Pancreas (tissue), 10 donors: ENCODE data around the gene SLC44A2. TPM values are rescaled to one million over a fixed set of nuclear protein-coding genes. Genes with fewer than 3 reads are reported as not detected.
A peak's percentile ranks its signal among the peaks of the same experiment; 100 is the strongest.

Experiments used
- ATAC-seq, 4 donors: fragments of 200-7000 bp; cut with Tn5 transposase; one replicate each; pipeline versions ENCODE4 v1.8.0 to v1.9.1; 2020; ENCODE audit warnings: mild to moderate bottlenecking in 4 of 4, moderate library complexity in 4 of 4
- DNase-seq, 6 donors: peaks; one replicate each; pipeline ENCODE4 v3.0.0-alpha.2; 2020
- FAIRE-seq: peaks from 2 replicates; lab custom pipeline; 2012; peaks lifted over from hg19 to GRCh38; lab: Jason Lieb, UNC
- H3K27ac ChIP-seq, 4 donors: fragments of 200-600 bp; sonication (generic); 1 replicate in 3 of 4; 2 replicates in 1 of 4; pipeline versions ENCODE4 v1.5.0 to v1.8.0; 2020
- H3K27me3 ChIP-seq, 4 donors: fragments of 200-600 bp; one replicate each; pipeline ENCODE4 v1.8.0; 2021
- H3K36me3 ChIP-seq, 3 donors: fragments of 200-600 bp; sonication (generic) in 1 of 3; one replicate each; pipeline versions ENCODE4 v1.5.0 to v1.8.0; 2020 to 2021
- H3K4me1 ChIP-seq, 3 donors: fragments of 200-600 bp; one replicate each; pipeline ENCODE4 v1.8.0; 2021
- H3K4me3 ChIP-seq, 4 donors: fragments of 200-600 bp; sonication (generic) in 2 of 4; one replicate each; pipeline versions ENCODE4 v1.5.0 to v1.8.0; 2020 to 2021
- H3K9me3 ChIP-seq, 4 donors: fragments of 200-600 bp; one replicate each; pipeline ENCODE4 v1.8.0; 2021
- CTCF ChIP-seq, 4 donors: fragments of 200-600 bp; sonication (generic) in 3 of 4; IDR thresholded peaks; one replicate each; pipeline versions ENCODE4 v1.5.0 to v1.8.0; 2021; ENCODE audit warnings: antibody characterized with exemption in 4 of 4
- whole genome bisulfite sequencing, 2 donors: extraction: QIAGEN DNeasy Blood & Tissue Kit; methylation state at CpG; one replicate each; pipeline ENCODE4 v1.1.7; 2013; 5-methylcytosine and 5-hydroxymethylcytosine counted together
- intact Hi-C, 3 donors: fragments of 100-400 bp; cut with DNase I; formaldehyde crosslinking; loops; one replicate each; pipeline versions ENCODE4 v1.11.1 to v1.14.2; 2022
- polyA plus RNA-seq, 2 donors: library from polyadenylated mRNA; stranded (reverse); fragments of 200-250 nt; gene quantifications; one replicate each; pipeline ENCODE4 v1.2.3, GENCODE V29; 2013
- total RNA-seq, 6 donors: library from RNA; stranded (reverse); fragmentation: NEBNext Ultra II Directional in 4 of 6; extraction: Animal tissue kit (Norgen Biotek cat#: 25700) in 4 of 6; gene quantifications; one replicate each; pipeline versions ENCODE4 v1.2.1 to v1.2.4, GENCODE V29; 2021 to 2023
- donor health status: healthy with polysubstance abuse.
- donor health status: DM: no; HTN: no; CAD: no; lungs with moderate emphysema.
- donor health status: DM: no; HTN: no; CAD: no.
- donor health status: control.
- donor health status: control.
- donor health status: Bipolar disorder and iron deficiency.
- donor health status: DM: yes; HTN: yes; CAD: no.
- donor health status: DM: no; HTN: no; CAD: no.
- donor health status: DM: no; HTN: no; CAD: no.
- donor health status: DM: yes; HTN: yes; CAD: no.

The SLC44A2 gene
- total and polyA plus RNA-seq, 8 donors = 32.7 to 69.0 (median 48.4) TPM

DNA sequence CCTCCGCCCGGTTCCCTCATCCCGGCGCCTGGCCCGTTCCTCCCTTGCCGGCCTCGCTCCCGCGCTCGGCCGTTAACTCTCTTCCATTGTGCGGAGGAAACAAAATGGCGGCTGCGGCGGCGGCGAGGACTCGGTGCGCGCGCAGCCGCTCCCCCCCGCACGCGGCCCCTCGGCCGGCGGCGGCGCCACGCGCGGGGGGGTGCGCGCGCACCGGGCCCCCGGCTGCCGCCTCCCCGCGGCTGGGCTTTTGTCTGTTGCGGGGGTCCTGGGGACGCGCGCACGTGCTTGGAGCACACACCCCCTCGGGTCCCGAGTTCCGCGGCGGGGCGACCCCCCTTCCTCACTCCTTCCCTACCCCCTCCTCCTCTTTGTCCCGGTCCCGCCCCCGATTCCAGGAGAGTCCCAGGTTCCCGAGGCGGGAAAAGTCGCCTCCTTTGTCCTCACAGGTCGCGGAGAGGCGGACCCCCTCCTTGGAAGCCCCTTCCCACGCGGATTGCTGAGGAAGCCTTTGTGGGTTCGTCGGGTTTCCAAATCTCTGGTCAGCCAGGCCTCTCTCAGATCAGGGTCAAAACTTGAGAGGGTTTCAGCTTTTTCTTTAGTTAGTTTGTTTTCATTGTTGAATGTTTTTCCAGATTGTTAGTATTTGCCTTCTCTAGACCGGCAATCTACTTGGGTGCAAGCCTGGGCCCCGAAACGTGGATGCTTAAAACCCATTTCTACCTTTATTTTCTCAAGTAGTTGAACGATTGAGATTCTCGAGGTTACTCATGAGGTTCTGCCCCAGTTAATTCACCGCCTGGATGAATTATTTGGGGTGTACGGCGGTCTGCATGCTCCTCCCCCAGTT is 29.5 kb downstream of the SLC44A2 start:
- 0 to 1% methylated on average over 51 to 73 of the region's 73 CpGs for WGBS, 2 donors
- intact Hi-C loops = no loop called here

GRCh38 chr19:10655457-10656312 is 30.3 kb downstream of the SLC44A2 start:
- WGBS, 2 donors = 1 to 2% methylated on average over 16 of the region's 16 CpGs
- Histone ChIP-seq H3K36me3 (no peaks in the 10 kb centered on the region), H3K4me1 (peaks cover 4 to 21% (median 8%) of the 10 kb centered on the region in 3 donors), H3K27me3 (no peaks in the 10 kb centered on the region), H3K4me3 (peak overlapping the region; percentile 42 to 96 (median 94)), H3K9me3 (no peaks in the 10 kb centered on the region), H3K27ac (peak overlapping the region; percentile 22 to 95 (median 25))
- peak in 4 of 6 donors; percentile 46 to 65 (median 58) for DNase-seq
- intact Hi-C loops = no loop called here
- ATAC-seq = peak in 2 of 4 donors; percentile 4 to 8
- no peak for TF ChIP-seq CTCF (IDR thresholded peaks at IDR 0.05)
- FAIRE-seq = no peak

More for the DNA sequence above, 29.5 kb downstream of the SLC44A2 start:
- no peaks in the 10 kb centered on the region for H3K27me3 ChIP-seq
- H3K4me3 ChIP-seq = peak overlapping the region; percentile 84 to 96 (median 94)
- no peaks in the 10 kb centered on the region for H3K36me3 ChIP-seq
- H3K27ac ChIP-seq = peak overlapping the region; percentile 89 to 97 (median 94)
- no peaks in the 10 kb centered on the region for H3K9me3 ChIP-seq
- FAIRE-seq (no peak), ATAC-seq (peak; percentile 2 to 36 (median 9)), DNase-seq (peak; percentile 56 to 90 (median 72))
- no peak for TF ChIP-seq CTCF (IDR thresholded peaks at IDR 0.05)
- peaks cover 4 to 17% (median 8%) of the 10 kb centered on the region in 3 donors for H3K4me1 ChIP-seq

- intact Hi-C loops = no loop called here
- no peak for DNase-seq
- ATAC-seq = no peak
- TF ChIP-seq CTCF (IDR thresholded peaks at IDR 0.05) = no peak
- FAIRE-seq = no peak
- Histone ChIP-seq H3K27ac (no peak overlapping the region), H3K27me3 (no peaks in the 10 kb centered on the region), H3K4me3 (no peak overlapping the region), H3K9me3 (no peaks in the 10 kb centered on the region), H3K4me1 (peaks cover 4 to 10% (median 8%) of the 10 kb centered on the region in 3 donors), H3K36me3 (no peaks in the 10 kb centered on the region)
- whole genome bisulfite sequencing, 2 donors = 86 to 88% methylated on average over 5 of the region's 5 CpGs
These were observed 35.0 kb downstream of the SLC44A2 start for GRCh38 chr19:10660346-10660745.

DNA sequence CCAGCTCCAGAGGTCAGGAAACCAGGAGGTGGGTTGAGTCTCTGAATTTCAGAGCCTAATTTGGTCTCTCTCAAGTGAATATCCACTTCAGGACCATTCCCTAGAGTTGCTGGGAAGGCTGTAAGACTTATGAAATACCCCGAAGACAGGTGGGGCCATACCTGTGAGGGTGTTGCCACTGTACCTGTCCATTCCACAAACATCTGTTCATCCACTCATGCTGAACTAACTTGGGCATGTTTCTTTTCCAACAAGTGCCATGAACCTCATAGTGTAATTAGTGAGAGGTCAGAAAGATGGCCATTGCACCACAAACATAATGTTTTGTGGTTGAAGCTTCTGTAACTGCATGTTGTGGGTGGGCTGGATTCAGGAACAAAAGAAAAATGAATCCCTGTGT is 36.6 kb downstream of the SLC44A2 start:
- no peak for DNase-seq
- no peaks in the 10 kb centered on the region for H3K36me3 ChIP-seq
- no peak overlapping the region for H3K27ac ChIP-seq
- no peak overlapping the region for H3K4me3 ChIP-seq
- ATAC-seq = no peak
- no peak for FAIRE-seq
- WGBS, 2 donors = 67 to 86% methylated on average over 1 of the region's 1 CpG
- no peak for TF ChIP-seq CTCF (IDR thresholded peaks at IDR 0.05)
- H3K4me1 ChIP-seq = peaks cover 0 to 7% (median 0%) of the 10 kb centered on the region in 3 donors
- no peaks in the 10 kb centered on the region for H3K27me3 ChIP-seq
- intact Hi-C loops = no loop called here
- H3K9me3 ChIP-seq = no peaks in the 10 kb centered on the region
